ENCODE results near the gene FAM185A. TPM values are rescaled to one million over a fixed set of nuclear protein-coding genes. Genes with fewer than 3 reads are reported as not detected.

Gene FAM185A
- total and polyA plus RNA-seq, 2 of the 8 experiments (the other 6 are each of a cell fraction or from before 2014, with no cell fraction given), result 5.2 to 6.6 TPM

GRCh38 chr7:102817616-102818573 is 69.1 kb downstream of the FAM185A start (continued):
- TF ChIP-seq CHD2 (IDR thresholded peaks at IDR 0.05; ENCODE audit: low read length), result no peak
- TF ChIP-seq JUND (IDR thresholded peaks at IDR 0.05; ENCODE audit: low read length), result no peak
- no peak for TF ChIP-seq NRF1 (IDR thresholded peaks at IDR 0.05; ENCODE audit: low read depth, low read length)
- no peak for TF ChIP-seq MAX (IDR thresholded peaks at IDR 0.05)

Data from H1 (cell line).